Measurements from ENCODE around the gene PRELID1. TPM values are rescaled to one million over a fixed set of nuclear protein-coding genes. Genes with fewer than 3 reads are reported as not detected.
A peak's percentile ranks its signal among the peaks of the same experiment; 100 is the strongest.

PRELID1 gene
- polyA plus RNA-seq, 2 of the 4 experiments (the other 2 are of a cell fraction), result 218 to 250 TPM

GRCh38 chr5:177335701-177336065 is 32.1 kb downstream of the PRELID1 start:
- no peak overlapping the region for H3K27ac ChIP-seq
- H3K4me1 ChIP-seq, result 0 out of 3 replicates have a peak, but pooled peaks cover 10% of the 10 kb centered on the region
- FAIRE-seq (no peak), DNase-seq (ENCODE audit: low read depth in 1 of 2, low spot score in 1 of 2) (no peak), ATAC-seq (no peak)
- WGBS (ENCODE audit: missing lambda C conversion rate), result 97% methylated on average over 6 of the region's 7 CpGs
- ChIA-PET CTCF (interaction anchor here (0.6 to 7.9 kb wide), 15 partner anchors 8 to 262 kb away, joined by 3 to 111 read pairs (median 5); no protein-coding TSS in a partner anchor), POLR2A (interaction anchor here (0.6 kb wide), 1 partner anchor 16 kb away, joined by 3 read pairs; the partner anchor contains the start of gene LMAN2)
- H3K9me3 ChIP-seq, result no peaks in the 10 kb centered on the region
- H3K4me2 ChIP-seq, result no peak overlapping the region
- TF ChIP-seq E2F6 (IDR thresholded peaks at IDR 0.05; ENCODE audit: borderline replicate concordance, low read depth), result no peak
- no peak for TF ChIP-seq EP300 (IDR thresholded peaks at IDR 0.05)
- TF ChIP-seq, protein P1, sequence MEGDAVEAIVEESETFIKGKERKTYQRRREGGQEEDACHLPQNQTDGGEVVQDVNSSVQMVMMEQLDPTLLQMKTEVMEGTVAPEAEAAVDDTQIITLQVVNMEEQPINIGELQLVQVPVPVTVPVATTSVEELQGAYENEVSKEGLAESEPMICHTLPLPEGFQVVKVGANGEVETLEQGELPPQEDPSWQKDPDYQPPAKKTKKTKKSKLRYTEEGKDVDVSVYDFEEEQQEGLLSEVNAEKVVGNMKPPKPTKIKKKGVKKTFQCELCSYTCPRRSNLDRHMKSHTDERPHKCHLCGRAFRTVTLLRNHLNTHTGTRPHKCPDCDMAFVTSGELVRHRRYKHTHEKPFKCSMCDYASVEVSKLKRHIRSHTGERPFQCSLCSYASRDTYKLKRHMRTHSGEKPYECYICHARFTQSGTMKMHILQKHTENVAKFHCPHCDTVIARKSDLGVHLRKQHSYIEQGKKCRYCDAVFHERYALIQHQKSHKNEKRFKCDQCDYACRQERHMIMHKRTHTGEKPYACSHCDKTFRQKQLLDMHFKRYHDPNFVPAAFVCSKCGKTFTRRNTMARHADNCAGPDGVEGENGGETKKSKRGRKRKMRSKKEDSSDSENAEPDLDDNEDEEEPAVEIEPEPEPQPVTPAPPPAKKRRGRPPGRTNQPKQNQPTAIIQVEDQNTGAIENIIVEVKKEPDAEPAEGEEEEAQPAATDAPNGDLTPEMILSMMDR (IDR thresholded peaks at IDR 0.05), result no peak
- TF ChIP-seq MAFK (IDR thresholded peaks at IDR 0.05; ENCODE audit: partially characterized antibody), result no peak
- TF ChIP-seq KDM1A (IDR thresholded peaks at IDR 0.05; ENCODE audit: low read depth), result no peak
- no peak for TF ChIP-seq TP53 (CRISPR knock-in tag; IDR thresholded peaks at IDR 0.05)
- no peak for TF ChIP-seq ZC3H11A (IDR thresholded peaks at IDR 0.05)
- TF ChIP-seq HOXA7 (CRISPR knock-in tag; IDR thresholded peaks at IDR 0.05), result no peak
- TF ChIP-seq JUN (IDR thresholded peaks at IDR 0.05), result no peak
- no peak for TF ChIP-seq ELK1 (IDR thresholded peaks at IDR 0.05; ENCODE audit: low read depth, low read length)
- no peak for TF ChIP-seq HOXB13 (CRISPR knock-in tag; IDR thresholded peaks at IDR 0.05; ENCODE audit: low read depth)
- TF ChIP-seq JUNB (IDR thresholded peaks at IDR 0.05), result no peak
- TF ChIP-seq PHF8 (IDR thresholded peaks at IDR 0.05; ENCODE audit: borderline replicate concordance, low read depth), result no peak
- TF ChIP-seq RCOR1 (IDR thresholded peaks at IDR 0.05; ENCODE audit: low read depth, low read length), result no peak
- TF ChIP-seq EHF (CRISPR knock-in tag; IDR thresholded peaks at IDR 0.05), result no peak
- no peak for TF ChIP-seq HOXB5 (CRISPR knock-in tag; IDR thresholded peaks at IDR 0.05)
- no peak for TF ChIP-seq POLR2A (IDR thresholded peaks at IDR 0.05; ENCODE audit: low read length)
- TF ChIP-seq SMC3 (IDR thresholded peaks at IDR 0.05), result no peak
- no peak overlapping the region for H3K4me3 ChIP-seq

DNA sequence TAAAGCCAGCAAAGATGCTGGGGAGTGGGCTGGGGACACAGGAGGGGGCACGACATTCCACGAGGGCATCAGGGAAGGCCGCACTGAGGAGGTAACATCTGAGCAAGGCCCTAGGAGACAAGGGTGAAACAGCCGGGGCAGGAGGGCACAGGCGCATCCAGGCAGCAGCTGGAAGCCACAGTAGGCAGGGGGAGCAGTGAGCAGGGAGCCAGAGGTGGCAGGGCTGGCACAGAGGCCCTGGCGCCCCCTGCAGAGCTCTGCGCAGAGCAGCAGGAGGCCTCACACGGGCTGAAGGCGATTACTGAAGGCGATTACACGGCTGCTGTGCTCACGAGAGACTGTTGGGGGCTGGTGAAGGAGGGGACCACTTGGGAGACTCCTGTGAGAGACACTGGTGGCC is 32.5 kb downstream of the PRELID1 start:
- Histone ChIP-seq H3K27ac (no peak overlapping the region), H3K4me2 (no peak overlapping the region), H3K4me3 (no peak overlapping the region), H3K9me3 (no peaks in the 10 kb centered on the region), H3K4me1 (0 out of 3 replicates have a peak, but pooled peaks cover 10% of the 10 kb centered on the region)
- ATAC-seq, result peak; percentile 90 to 97
- CTCF ChIA-PET, result interaction anchor here (0.6 to 7.9 kb wide), 14 partner anchors 9 to 262 kb away, joined by 3 to 111 read pairs (median 6); no protein-coding TSS in a partner anchor
- 48% methylated on average over 12 of the region's 12 CpGs for WGBS (ENCODE audit: missing lambda C conversion rate)
- FAIRE-seq, result no peak
- TF ChIP-seq POLR2A (IDR thresholded peaks at IDR 0.05; ENCODE audit: low read length), result no peak
- no peak for TF ChIP-seq CEBPB (IDR thresholded peaks at IDR 0.05)
- TF ChIP-seq RAD21 (conservative IDR thresholded peaks at IDR 0.05 in 1 of 2, IDR thresholded peaks at IDR 0.05 in 1 of 2), result peak; percentile 58 to 60
- TF ChIP-seq, protein P1 (IDR thresholded peaks at IDR 0.05), result peak; percentile 57
- TF ChIP-seq SMC3 (IDR thresholded peaks at IDR 0.05), result peak; percentile 65
- no peak for TF ChIP-seq CHD4 (IDR thresholded peaks at IDR 0.05; ENCODE audit: borderline replicate concordance)
- no peak for TF ChIP-seq ESRRA (IDR thresholded peaks at IDR 0.05; ENCODE audit: borderline replicate concordance, low read length)
- POLR2A ChIA-PET, result interaction anchor here (0.6 kb wide), 1 partner anchor 15 kb away, joined by 3 read pairs; the partner anchor contains the start of gene LMAN2
- peak; percentile 62 to 74 for DNase-seq (ENCODE audit: low read depth in 1 of 2, low spot score in 1 of 2)

Data from A549 (cell line).